GM21526 (cell line): Measurements from ENCODE around the gene RGCC.
"Not testable (repeated sequence)": the region's sequence is repeated elsewhere in the genome, so short reads cannot be mapped to it uniquely, and the experiment has no call there.

ENCODE experiments used
- ATAC-seq: cut with Tn5 transposase; IDR thresholded peaks from one replicate; pipeline ENCODE4 v1.9.1; 2021; ENCODE audit warnings: moderate library complexity; ENCODE audit not compliant: unreplicated experiment, low FRiP score

RGCC gene

DNA sequence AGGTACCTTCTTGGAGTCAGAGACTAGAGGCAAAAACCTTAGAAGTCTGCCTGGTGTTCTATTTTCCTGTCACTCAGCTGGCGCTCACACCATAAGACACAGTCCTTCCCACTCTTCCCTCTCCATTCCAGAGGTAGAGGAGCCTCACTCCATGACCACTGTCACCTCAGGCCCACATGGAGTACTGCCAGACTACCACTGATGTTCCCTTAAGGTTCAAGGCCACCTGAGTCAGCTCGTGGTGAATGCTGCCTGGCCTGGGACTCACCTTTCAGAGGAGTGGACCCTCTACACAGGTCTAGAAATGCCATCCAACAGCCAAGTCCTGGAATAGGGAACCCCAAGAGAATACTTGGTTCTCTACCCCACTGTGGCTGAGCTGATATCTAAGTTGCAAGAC lies 29.9 kb downstream of the RGCC start:
- no peak for ATAC-seq

DNA sequence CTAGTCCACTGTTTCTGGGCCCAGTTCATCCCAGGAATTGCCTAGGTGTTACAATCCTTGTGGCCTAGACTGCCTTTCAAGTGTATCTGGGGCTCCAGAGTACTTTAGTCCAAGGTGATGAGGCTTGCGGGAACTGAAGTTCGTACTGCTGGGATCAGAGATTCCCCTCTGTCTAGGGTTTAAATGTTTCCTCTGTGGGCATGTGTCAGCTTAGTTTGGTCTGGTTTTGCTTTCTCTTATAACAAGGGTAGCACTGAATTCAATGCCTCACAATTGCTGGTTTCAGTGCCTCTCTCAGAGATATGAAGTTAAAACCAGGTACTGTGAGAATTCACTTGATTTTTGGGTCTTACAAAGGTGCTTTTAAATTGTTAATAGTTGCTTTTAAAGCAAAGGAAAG lies 30.8 kb downstream of the RGCC start:
- ATAC-seq, result no peak

DNA sequence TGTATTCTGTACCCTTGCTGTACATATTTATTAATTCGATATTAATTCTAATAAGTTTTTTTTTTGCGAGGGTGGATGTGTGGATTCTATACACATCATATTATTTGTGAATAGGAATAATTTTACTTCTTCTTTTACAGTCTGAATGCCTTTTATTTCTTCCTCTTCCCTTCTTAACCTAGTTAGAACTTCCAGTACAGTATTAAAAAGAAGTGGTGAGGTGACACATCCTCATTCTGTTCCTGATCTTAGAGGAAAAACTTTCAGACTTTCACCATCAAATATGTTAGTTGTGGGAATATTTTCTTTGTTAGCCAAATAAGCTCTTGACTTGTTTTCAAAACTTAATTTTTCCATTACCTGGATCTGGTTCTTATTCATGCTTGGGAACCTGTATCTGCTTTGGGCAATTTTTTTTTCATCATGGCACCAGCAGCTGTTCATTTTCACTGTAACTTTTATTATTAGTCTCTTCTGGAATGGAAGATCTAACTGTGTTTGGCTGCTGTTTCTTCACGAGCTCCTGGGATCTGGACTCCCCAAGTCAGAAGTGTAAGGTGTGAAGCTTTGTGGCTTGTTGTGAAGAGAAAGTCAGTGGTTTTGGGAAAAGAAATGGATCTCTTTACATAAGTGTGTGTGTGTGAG lies 33.1 kb downstream of the RGCC start:
- ATAC-seq, result no peak

DNA sequence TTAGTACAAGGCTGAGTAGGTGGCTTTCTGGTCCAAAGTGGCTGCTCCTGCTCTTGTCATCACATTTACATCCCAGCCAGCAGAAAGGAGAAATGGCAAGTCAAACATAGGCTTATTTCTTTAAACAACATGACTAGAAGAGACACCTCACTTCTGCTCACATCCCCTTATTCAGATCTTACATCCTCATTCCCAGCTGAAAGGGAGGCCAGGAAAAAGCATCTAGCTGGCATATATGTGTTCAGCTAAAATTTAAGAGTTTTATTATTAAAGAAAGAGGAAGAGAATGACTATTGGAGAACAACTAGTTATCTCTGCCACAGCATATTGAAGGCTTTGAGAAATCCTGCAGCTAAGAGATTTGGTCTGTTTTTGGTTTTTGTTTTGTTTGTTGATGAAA lies 34.1 kb downstream of the RGCC start:
- ATAC-seq, result no peak

DNA sequence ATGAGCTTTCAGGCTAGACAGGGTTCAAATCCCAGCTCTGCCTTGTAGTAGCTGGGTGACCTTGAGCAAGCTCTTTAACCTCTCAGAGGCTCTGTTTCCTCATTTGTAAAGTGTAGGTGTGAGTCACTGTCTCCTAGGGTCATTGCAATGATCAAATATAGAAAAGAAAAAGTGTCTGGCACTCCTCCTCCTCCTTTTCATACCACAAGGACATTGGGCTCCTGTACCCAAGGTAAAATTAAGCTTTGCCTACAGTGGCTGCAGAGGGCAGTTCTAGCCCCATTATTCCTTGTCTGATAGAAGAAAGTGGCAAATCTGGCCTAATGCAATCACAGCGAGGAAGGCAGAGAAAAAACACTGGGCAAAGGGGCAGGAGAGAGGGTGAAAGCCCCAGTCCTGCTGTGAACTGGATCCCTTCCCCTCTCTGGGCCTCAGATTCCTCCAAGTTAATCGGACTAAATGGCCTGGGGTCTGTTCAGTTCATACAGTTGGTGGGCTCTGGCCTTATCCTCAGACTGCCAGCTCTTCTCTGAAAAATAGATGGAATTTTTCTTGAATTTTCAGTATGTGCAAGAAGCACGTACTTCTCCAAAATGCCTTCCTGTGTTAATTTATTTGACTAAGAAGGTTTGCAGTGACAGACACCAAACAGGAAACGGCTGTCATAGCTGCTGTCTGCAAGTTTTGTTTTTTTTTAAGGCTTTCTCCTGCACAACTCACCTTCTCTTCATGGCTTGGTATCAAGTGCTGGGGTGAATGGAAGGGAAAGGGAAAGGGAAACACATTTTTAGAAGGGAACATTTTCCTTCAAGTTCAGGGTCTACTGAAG lies 35.3 kb downstream of the RGCC start:
- peak; percentile 61 for ATAC-seq

DNA sequence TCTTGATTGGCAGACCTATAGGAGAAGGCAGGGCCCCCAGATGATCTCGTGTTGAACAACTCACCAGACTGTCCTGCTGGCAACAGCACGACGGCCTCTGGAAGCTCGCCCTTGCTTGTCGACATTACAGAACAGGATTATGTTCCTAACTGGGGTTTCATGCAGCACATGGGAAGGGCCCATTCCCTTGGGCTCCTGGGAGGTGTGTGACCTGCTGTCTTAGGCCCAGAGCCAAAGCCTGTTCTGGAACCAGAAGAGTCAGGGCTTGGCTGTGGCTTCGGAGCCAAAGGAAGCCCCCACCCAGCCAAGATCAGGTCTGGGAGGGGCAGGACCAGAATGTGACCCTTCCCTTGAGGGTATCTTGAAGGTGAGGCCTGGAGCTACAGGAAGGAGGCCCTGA lies 36.9 kb downstream of the RGCC start:
- no peak for ATAC-seq

DNA sequence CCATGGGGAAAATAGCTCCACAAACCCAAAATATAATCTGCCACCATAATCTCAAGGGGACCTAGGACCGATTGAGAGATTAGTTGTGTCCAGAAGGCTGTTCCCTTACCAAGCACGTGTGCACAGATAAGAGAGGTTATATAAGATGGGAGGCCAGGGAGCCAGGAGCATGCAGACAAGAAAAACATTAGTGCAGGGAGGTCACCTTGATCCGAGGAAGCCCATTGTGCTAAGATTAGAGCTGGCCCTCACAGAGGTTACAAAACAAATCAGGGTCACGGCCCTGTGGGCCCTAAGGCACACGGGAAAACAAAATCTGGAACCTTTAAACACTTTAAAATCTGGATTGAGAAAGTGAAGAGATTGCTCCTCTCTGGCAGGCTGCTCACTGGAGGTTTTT lies 37.7 kb downstream of the RGCC start:
- no peak for ATAC-seq

DNA sequence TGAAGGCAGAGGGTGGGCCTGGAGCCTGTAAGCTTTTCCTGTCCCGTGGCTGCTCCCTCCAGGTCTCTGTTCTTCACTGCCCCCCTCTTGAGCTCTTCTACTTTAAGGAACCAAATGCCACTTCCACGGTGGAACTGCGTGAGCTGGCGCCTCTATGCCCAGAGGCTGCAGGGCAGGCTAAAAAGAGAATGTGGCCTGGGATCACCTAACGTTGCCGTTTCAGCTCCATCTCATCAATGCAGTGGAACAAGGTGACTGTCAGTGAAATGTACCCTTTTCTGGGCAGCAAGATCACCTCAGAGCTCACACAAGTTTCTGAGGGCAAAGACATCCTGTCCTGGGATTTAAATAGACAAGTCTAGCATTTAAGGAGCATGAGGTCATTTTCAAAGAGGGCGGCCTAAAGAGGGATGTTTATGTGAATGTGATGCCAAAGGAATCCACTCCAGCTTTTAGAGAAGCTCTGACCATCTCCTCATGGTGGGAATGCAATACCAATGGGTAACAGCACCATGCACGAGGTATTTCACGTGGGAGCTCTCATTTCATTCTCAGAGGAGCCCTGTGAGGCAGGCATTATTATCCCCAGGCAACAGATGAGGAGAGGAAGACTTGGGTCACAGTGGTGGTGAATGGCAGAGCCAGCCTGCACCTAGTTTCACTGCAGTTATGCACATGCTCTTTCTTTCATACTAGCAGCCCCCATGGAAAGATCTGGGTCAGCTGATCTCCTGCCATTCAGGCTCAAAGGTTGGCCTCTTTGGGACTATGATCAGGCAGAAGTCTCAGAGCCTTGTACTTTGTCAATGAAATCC lies 39.3 kb downstream of the RGCC start:
- no peak for ATAC-seq

DNA sequence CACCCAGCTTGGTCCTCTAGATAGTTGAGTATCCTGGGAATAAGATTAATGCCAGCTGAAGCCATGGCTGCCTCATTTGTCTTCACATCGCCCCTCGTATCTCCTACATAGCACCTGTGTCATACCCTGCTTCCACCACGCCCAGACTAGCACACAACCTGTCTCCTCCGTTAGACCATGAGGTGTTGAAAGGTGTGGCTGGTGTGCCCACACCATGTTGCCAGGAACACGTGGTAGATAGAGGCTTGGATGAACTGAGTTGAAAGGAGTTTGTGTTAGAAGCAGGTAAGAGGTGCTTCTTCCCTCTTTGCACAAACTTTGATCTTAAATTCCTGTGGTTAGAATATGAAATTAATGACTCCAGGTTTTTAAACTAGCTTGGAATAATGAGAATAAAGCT lies 40.1 kb downstream of the RGCC start:
- no peak for ATAC-seq

DNA sequence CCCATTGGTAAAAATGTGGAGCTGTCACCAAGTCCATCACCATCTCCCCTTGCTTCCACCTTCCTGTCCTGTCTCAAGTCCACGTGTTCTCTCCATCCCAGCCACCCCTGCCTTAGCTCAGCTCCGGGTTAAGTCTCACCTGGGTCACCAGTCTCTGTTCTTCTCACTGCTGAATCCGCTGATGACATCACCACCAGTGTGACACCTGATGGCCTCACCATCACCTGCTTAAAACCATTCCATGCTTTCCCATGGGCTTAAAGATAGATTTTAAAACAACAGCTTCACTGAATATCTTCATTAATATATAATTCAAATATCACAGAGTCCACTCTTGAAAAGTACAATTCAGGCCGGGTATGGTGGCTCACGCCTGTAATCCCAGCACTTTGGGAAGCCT lies 42.1 kb downstream of the RGCC start:
- ATAC-seq, result no peak

DNA sequence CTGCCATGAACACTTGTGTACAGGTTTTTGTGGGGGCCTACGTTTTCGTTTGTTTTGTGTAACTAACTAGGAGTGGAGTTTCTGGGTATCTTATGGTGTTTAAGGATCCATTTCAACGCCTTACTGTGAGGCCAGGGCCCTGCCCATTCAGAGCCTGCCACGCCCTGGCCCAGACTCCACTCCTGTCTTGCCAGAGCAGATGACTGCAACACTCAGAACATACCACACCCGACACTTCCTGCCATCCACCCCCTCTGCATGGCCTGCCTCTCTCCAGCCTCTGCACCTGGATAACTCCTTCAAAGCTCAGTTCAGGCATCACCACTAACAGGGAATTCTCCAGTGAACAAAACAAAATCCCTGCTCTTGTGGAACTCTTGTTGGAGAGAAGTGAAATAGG lies 43.2 kb downstream of the RGCC start:
- ATAC-seq, result no peak

DNA sequence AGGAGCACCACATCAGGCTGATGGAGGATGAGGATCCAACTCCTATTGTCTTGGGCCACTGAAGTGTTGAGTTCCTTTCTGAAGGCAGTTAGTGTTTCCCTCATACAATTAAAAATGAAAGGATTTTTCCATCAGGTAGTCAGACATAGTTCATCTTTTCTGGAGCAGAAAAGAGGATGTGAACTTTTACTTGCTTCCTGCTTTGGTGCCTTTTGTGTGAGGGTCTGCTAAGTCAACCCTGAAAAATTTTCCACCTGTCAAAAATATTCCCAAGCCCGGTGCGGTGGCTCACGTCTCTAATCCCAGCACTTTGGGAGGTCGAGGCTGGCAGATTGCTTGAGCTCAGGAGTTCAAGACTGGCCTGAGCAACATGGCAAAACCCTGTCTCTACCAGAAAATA lies 43.9 kb downstream of the RGCC start:
- no peak for ATAC-seq

DNA sequence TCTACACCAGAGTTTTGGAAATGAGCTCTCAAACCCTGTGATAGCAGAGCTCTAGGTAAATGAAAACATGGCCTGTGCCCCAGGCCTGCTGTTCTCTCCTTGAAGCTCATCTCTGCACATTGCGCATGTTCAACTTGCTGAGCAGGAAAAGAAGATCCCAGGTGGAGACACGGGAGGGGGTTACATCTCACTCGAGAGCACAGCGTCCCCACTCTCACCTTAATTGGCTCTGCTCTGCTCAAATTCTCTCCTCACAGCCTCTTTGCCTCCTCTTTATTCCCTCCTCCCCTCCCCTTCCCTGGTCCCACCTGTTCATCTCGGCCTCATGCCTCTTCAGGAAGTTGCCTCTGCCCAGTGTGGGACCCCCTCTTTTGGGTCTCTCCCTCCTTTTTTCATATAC lies 44.7 kb downstream of the RGCC start:
- ATAC-seq, result no peak

DNA sequence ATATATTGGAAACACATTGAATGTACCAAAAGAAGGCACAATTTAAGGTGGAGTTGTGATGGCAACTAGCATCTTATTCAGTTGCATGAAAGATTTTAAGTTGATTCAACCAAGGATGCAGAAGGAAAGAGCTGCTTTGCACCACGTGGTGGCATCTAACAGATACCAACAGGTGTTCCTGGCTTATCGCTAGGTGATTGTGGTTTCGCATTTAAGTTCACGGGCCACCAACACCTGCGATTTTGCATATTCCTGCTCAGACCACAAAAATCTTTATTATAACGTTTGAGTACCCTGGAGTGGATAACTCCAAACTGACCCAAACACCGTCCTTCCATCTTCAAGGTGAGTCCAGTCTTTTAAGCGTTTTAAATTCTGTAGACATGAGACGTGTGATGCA lies 45.3 kb downstream of the RGCC start:
- peak; percentile 58 for ATAC-seq

DNA sequence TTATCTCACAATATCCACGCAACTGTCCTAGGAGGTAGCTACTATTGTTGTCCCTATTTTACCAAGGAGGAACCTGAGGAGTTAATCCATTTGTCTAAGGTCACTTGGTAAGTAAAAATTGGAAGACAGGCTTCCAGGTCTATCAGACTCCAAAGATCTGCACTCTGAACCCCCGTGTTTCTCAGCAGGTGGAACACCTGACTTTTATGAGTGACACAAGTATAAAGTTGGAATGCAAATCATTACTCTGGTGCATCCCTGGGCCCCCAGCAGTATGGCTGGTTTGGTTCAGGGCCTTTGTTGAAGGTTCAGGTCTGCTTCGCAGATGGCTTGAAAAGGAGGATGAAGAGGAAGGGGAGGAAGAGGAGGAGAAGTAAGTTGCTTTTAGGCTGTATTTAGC lies 46.0 kb downstream of the RGCC start:
- no peak for ATAC-seq

DNA sequence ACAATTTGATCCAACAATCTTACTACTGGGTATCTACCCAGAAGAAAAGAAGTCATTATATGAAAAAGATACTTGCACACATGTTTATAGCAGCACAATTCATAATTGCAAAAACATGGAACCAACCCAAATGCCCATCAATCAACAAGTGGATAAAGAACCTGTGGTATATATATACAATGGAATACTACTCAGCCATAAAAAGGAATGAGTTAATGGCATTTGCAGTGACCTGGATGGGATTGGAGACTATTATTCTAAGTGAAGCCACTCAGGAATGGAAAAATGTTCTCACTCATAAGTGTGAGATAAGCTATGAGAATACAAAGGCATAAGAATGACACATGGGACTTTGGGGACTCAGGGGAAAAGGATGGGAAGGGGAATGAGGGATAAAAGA lies 47.3 kb downstream of the RGCC start:
- not testable (repeated sequence) for ATAC-seq

DNA sequence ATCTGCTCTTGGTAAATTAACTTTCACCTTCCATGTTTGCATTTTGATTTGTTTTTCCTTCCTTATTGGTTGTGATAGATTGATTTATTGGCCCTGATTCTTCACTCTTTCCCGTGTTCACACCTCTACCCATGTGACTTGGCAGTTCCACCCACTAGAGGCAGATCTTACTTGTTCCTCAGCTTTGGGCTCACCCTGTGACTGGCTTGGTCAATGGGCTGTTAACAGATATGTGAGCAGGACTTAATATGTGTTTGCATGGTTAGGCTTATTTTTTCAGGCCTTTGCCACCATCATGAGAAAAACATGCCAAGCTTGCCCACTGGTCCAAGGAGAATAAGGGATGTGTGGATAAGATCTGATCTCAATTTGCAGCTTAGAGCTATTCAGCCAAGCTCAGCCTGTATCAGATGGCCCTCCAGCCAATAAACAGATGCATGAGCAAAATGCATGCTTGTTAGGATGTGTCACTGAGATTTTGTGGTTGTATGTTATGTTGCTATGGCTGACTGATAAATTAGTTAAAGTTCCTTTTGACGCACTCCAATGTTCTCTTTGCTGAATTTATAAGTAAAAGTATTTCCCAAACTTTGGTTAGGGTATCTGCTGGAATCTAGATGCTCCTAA lies 48.0 kb downstream of the RGCC start:
- no peak for ATAC-seq

DNA sequence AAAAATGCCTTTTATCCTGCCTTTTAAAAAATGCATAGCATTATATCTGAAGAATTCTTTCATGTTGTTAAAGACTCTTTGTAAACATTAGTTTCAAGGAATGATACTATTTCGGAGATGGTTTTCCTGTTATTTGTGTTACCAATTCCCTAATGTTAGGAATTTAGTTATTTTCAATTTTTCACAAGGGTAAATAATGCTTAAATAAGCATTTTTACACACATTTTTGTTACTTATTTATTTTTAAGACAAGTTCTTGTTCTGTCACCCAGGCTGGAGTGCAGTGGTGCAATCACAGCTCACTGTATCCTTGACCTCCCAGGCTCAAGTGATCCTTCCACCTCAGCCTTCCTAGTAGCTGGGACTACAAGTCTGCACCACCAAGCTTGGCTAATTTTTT lies 49.0 kb downstream of the RGCC start:
- ATAC-seq, result no peak

DNA sequence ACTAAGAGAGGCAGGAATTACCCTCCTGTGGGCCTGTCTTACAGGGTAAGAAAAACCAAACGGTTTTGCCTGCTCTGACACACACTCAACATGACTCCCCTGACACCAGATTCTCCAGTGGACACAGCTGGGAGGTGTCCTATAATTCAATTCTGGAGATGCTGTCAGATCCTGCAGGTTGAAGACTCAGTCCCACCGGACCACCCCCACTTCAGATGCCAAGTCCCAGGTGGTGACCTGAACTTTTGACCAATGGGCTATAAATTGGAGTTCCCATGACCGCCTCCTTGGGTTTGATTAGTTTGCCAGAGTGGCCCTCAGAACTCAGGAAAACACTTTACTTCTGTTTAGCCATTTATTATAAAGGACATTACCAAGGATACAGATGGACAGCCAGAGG lies 52.6 kb downstream of the RGCC start:
- ATAC-seq, result no peak

DNA sequence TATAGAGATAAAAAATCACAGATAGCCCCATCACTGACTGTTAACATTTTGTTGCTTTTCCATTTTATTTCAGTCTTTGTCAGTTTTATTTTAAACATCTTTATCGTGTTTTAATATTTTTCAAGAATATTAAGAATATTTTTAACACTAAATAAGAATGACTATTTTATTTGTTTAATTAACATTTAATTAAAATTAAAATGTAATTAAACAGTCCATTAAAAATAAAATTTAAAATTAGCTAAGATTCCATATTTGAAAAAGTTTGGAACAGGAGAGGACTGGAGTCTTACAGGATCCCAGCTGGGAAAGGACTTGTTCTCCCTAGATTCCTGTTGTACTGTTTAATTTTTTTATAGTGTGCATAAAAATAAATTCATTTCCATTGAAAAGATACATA lies 54.5 kb downstream of the RGCC start:
- no peak for ATAC-seq

DNA sequence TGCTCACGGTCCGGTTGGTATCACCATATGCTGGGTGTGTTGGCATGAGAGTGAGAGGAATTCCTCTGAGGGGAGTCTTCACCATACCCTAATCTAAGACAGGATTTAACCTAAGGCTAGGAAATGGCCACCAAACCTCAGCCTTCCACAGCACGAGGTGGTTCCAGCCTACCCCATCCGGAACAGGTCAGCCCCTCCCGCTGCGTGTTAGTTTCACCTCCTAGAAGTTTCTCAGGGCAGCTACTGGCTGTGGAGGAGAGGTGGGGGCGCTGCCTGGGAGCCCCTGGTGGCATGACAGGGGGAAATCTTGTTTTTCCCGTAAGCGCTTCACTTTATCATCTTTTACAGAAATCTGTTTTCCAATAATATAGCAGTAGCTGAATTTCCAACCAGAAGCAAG lies 55.1 kb downstream of the RGCC start:
- no peak for ATAC-seq
